Measurements from ENCODE around the gene ARMC12. TPM values are rescaled to one million over a fixed set of nuclear protein-coding genes. Genes with fewer than 3 reads are reported as not detected.

The ARMC12 gene
- total RNA-seq, 4 donors from 2014 or later, result 1.6 TPM; not detected in 2

- intact Hi-C loops (cut with DNase I; ENCODE audit: low total_unique reads), result no loop called here
- H3K4me1 ChIP-seq, result peaks cover 0 to 3% of the 10 kb centered on the region in 2 donors
- H3K27me3 ChIP-seq, result no peaks in the 10 kb centered on the region
- H3K36me3 ChIP-seq, result no peaks in the 10 kb centered on the region
- H3K4me3 ChIP-seq, result no peak overlapping the region
- no peak for DNase-seq
- no peak overlapping the region for H3K27ac ChIP-seq
- TF ChIP-seq POLR2A (IDR thresholded peaks at IDR 0.05) (no peak), CTCF (IDR thresholded peaks at IDR 0.05) (no peak)
- no peaks in the 10 kb centered on the region for H3K9me3 ChIP-seq
Measured at GRCh38 chr6:35781290-35781689, 44.5 kb downstream of the ARMC12 start.

- TF ChIP-seq POLR2A (IDR thresholded peaks at IDR 0.05) (no peak), CTCF (IDR thresholded peaks at IDR 0.05) (no peak)
- H3K27me3 ChIP-seq, result peaks cover 3 to 4% of the 10 kb centered on the region in 2 donors
- intact Hi-C loops (cut with DNase I; ENCODE audit: low total_unique reads), result no loop called here
- no peaks in the 10 kb centered on the region for H3K4me1 ChIP-seq
- H3K4me3 ChIP-seq, result no peak overlapping the region
- H3K27ac ChIP-seq, result no peak overlapping the region
- no peaks in the 10 kb centered on the region for H3K9me3 ChIP-seq
- no peak for DNase-seq
- no peaks in the 10 kb centered on the region for H3K36me3 ChIP-seq
Measured at GRCh38 chr6:35782424-35782823, 45.6 kb downstream of the ARMC12 start.

GRCh38 chr6:35784200-35784599, 47.4 kb downstream of the ARMC12 start:
- no peak for DNase-seq
- no peak overlapping the region for H3K27ac ChIP-seq
- H3K36me3 ChIP-seq, result no peaks in the 10 kb centered on the region
- intact Hi-C loops (cut with DNase I; ENCODE audit: low total_unique reads), result no loop called here
- H3K4me1 ChIP-seq, result no peaks in the 10 kb centered on the region
- TF ChIP-seq CTCF (IDR thresholded peaks at IDR 0.05) (no peak), POLR2A (IDR thresholded peaks at IDR 0.05) (no peak)
- no peak overlapping the region for H3K4me3 ChIP-seq
- H3K27me3 ChIP-seq, result peaks cover 3 to 4% of the 10 kb centered on the region in 2 donors
- H3K9me3 ChIP-seq, result no peaks in the 10 kb centered on the region

- H3K9me3 ChIP-seq, result no peaks in the 10 kb centered on the region
- no peak overlapping the region for H3K27ac ChIP-seq
- H3K36me3 ChIP-seq, result no peaks in the 10 kb centered on the region
- intact Hi-C loops (cut with DNase I; ENCODE audit: low total_unique reads), result no loop called here
- DNase-seq, result no peak
- H3K27me3 ChIP-seq, result peaks cover 3 to 4% of the 10 kb centered on the region in 2 donors
- H3K4me1 ChIP-seq, result no peaks in the 10 kb centered on the region
- no peak for TF ChIP-seq POLR2A (IDR thresholded peaks at IDR 0.05)
- TF ChIP-seq CTCF (IDR thresholded peaks at IDR 0.05), result no peak
- H3K4me3 ChIP-seq, result no peak overlapping the region
Measured at GRCh38 chr6:35786272-35786671, 49.4 kb downstream of the ARMC12 start.

DNA sequence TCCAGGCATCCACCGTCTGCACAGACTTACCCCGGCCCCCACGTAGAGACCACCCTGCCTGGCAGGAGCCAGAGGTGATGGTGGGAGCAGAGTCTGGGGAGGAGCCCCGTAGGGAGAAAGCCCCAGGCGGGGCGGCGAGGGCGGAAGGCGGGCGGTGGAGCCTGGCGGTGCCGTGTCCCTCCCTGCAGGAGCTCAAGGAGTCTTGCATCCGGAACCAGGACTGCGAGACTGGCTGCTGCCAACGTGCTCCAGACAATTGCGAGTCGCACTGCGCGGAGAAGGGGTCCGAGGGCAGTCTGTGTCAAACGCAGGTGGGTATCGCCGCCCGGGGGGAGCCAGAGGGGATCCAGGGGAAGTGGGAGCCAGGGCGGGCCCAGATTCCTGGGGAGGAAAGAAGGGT, 50.0 kb downstream of the ARMC12 start:
- Histone ChIP-seq H3K9me3 (no peaks in the 10 kb centered on the region), H3K36me3 (no peaks in the 10 kb centered on the region), H3K4me3 (no peak overlapping the region), H3K27me3 (peaks cover 3 to 4% of the 10 kb centered on the region in 2 donors), H3K27ac (no peak overlapping the region), H3K4me1 (no peaks in the 10 kb centered on the region)
- no peak for DNase-seq
- intact Hi-C loops (cut with DNase I; ENCODE audit: low total_unique reads), result no loop called here
- TF ChIP-seq POLR2A (IDR thresholded peaks at IDR 0.05) (no peak), CTCF (IDR thresholded peaks at IDR 0.05) (no peak)

Measured in uterus (tissue), 4 donors.